Neural crest cell (in vitro differentiated cells): ENCODE data around the gene DIS3L. TPM values are rescaled to one million over a fixed set of nuclear protein-coding genes. Genes with fewer than 3 reads are reported as not detected.

Experiments used
- DNase-seq: peaks from one replicate; pipeline ENCODE4 v3.0.0; 2021; ENCODE audit warnings: low read depth, mixed read lengths, low spot score
- H3K27ac Mint-ChIP-seq: one replicate; pipeline ENCODE4 v1.8.0; 2021; ENCODE audit warnings: mild to moderate bottlenecking, mixed read lengths; ENCODE audit not compliant: unreplicated experiment
- H3K27me3 Mint-ChIP-seq: 2 replicates; pipeline ENCODE4 v1.8.0; 2021; ENCODE audit warnings: low read depth, mild to moderate bottlenecking, mixed read lengths
- H3K36me3 Mint-ChIP-seq: 2 replicates; pipeline ENCODE4 v1.8.0; 2021; ENCODE audit warnings: low read depth, mild to moderate bottlenecking, mixed read lengths
- H3K4me1 Mint-ChIP-seq: 2 replicates; pipeline ENCODE4 v1.8.0; 2021; ENCODE audit warnings: mixed read lengths
- H3K4me3 Mint-ChIP-seq: one replicate; pipeline ENCODE4 v1.8.0; 2021; ENCODE audit warnings: mild to moderate bottlenecking, mixed read lengths
- H3K9me3 Mint-ChIP-seq: 2 replicates; pipeline ENCODE4 v1.8.0; 2021; ENCODE audit warnings: mixed read lengths
- total RNA-seq: library from RNA; stranded (reverse); gene quantifications from 2 replicates; pipeline ENCODE4 v1.2.1, GENCODE V29; 2021
- TF ChIP-seq, protein P1 (sequence below): fragments of 200-600 bp; sonication (generic); conservative IDR thresholded peaks from 2 replicates; pipeline ENCODE4 v1.5.0; 2021; ENCODE audit warnings: antibody characterized with exemption, mild to moderate bottlenecking

DIS3L gene
- total RNA-seq, 1 donor from 2014 or later: 56.3 TPM

GRCh38 chr15:66251790-66252684, 41.3 kb upstream of the DIS3L start:
- DNase-seq: peak; percentile 68
- TF ChIP-seq, protein P1, sequence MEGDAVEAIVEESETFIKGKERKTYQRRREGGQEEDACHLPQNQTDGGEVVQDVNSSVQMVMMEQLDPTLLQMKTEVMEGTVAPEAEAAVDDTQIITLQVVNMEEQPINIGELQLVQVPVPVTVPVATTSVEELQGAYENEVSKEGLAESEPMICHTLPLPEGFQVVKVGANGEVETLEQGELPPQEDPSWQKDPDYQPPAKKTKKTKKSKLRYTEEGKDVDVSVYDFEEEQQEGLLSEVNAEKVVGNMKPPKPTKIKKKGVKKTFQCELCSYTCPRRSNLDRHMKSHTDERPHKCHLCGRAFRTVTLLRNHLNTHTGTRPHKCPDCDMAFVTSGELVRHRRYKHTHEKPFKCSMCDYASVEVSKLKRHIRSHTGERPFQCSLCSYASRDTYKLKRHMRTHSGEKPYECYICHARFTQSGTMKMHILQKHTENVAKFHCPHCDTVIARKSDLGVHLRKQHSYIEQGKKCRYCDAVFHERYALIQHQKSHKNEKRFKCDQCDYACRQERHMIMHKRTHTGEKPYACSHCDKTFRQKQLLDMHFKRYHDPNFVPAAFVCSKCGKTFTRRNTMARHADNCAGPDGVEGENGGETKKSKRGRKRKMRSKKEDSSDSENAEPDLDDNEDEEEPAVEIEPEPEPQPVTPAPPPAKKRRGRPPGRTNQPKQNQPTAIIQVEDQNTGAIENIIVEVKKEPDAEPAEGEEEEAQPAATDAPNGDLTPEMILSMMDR: peak; percentile 75
- H3K27ac Mint-ChIP-seq: no peak overlapping the region
- H3K36me3 Mint-ChIP-seq: no peaks in the 10 kb centered on the region
- H3K9me3 Mint-ChIP-seq: no peaks in the 10 kb centered on the region
- H3K4me1 Mint-ChIP-seq: peaks cover 13% of the 10 kb centered on the region
- peak overlapping the region; percentile 86 for H3K4me3 Mint-ChIP-seq
- peaks cover 90% of the 10 kb centered on the region for H3K27me3 Mint-ChIP-seq

DNA sequence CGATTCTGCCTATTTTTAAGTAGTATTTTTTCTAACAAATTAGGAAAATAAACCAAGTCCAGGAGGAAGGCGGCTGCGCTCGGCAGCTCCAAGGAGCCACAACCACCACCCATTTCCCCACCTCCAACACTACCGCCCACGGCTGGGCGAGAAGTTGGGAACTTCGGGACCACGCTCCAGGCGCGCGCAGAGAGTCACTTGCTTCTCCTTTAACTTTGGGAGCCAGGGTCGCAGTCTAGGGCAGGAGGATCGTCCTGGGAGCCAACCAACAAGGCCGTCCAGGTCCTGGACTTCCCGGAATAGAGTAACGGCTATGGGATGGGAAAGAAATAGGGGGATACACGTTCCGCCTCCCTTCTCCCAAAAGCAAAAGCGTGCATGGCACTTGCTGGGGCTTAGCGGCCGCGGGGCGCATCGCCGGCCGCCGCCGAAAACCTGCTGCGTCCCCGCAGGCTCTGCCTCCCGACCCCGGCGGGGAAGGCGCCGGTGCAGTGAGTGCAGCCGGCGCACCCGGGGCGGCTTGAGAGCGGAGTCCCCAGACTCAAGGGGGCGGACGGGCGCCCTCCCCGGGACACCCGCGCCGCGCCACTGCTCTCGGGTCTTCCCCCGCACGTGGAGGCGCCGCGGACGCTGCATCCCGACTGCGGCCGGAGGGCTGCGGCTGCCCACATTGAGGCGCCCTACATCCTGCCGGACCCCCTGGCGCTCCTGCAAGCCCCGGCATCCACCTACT, 40.5 kb upstream of the DIS3L start:
- no peak overlapping the region for H3K27ac Mint-ChIP-seq
- H3K27me3 Mint-ChIP-seq: peaks cover 92% of the 10 kb centered on the region
- peak overlapping the region; percentile 84 for H3K4me3 Mint-ChIP-seq
- peak; percentile 23 for DNase-seq
- H3K36me3 Mint-ChIP-seq: no peaks in the 10 kb centered on the region
- H3K9me3 Mint-ChIP-seq: no peaks in the 10 kb centered on the region
- TF ChIP-seq, protein P1: peak; percentile 10
- peaks cover 13% of the 10 kb centered on the region for H3K4me1 Mint-ChIP-seq

DNA sequence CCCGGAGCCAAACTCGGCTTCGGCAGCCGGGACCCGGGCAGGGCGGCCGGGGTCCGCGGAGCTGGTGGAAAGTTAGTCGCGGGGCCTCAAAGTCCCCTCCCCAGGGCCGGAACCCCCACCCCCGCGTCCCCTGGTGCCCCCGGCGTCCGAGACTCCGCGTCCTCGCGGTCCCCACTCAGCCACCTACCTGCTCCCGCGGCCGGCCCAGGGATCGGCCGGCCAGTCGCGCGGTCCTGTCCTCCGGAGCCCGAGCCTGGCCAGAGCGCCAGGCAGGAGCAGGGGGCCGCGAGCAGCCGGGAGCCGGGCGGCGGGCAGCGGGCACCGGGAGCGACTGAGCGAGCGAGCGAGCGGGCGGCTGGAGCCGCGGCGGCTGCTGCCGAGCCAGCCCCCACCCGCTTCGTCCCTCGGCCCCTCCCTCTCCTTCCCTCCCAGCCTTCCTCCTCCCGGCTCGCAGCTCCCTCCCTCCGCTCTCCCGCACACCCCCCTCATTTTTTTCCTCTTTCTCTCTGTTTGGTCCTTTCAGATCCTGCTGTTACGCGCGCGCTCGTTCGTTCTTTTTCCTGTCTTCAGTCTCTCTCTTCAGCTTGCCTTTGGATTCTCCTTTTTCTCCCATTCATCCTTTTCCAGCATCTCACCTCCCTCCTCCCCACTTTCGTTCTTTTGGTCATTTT, 39.8 kb upstream of the DIS3L start, which contains the start of gene MEGF11:
Gene MEGF11, minus strand, starts transcription at position 333 of the 671 bp plus-strand sequence. CDS start 125,347 bp downstream, outside the sequence.
- Mint-ChIP-seq H3K9me3 (no peaks in the 10 kb centered on the region), H3K27me3 (peaks cover 92% of the 10 kb centered on the region), H3K27ac (no peak within 1 kb of the TSS), H3K36me3 (no peaks in the 10 kb centered on the region), H3K4me1 (peaks cover 13% of the 10 kb centered on the region), H3K4me3 (peak within 1 kb of the TSS; percentile 87)
- TF ChIP-seq, protein P1: no peak
- DNase-seq: peak; percentile 25

DNA sequence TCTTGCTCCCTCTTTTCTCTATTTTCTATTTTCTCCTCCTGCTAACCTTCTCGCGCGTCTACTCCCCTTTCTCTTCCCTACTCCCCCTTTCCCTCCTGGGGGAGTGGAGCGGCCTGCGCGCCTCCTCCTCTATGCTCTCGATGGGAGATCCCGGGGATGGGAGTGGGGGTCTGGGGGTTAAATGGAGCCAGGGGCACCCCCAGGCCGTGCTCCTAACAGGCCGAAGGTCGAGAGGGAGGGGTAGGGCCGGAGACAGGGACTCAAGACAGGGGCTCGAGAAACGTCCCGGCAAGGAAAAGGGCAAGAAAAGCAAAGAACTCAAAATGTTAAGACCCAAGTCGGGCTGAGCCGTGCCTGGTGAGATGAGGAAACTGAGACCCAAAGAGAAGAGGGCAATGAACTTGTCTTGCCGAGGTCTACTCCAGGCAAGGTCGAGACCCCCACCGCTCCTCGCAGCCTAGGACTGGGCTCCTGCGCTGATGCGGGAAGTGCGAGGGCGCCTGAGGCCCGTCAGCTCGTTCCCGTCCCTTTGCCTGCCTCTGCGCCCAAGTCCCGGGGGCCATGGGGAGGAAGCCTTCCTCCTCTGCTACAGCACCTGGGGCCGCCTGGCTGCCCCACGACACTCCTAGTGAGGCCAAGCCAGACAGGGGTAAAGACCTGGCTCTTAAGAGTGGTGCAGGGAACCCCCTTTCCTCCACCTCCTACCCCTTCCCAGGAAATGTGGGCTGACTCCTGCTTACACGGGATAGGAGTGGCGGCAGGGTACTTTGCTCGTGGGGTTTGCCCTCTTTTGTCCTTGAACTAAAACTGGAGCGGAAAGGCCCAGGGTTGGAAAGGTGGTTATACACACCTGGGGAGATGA, 39.0 kb upstream of the DIS3L start:
- no peak for DNase-seq
- Mint-ChIP-seq H3K9me3 (no peaks in the 10 kb centered on the region), H3K27ac (no peak overlapping the region), H3K36me3 (no peaks in the 10 kb centered on the region), H3K4me3 (peak overlapping the region; percentile 87), H3K27me3 (peaks cover 89% of the 10 kb centered on the region), H3K4me1 (peaks cover 13% of the 10 kb centered on the region)
- TF ChIP-seq, protein P1: no peak
